T-helper 2 cell (primary cell): ENCODE data around the gene CD82.

ENCODE experiments used
- DNase-seq, 5 experiments: peaks; one replicate each; pipeline versions ENCODE4 v3.0.0 to v3.0.0-alpha.2; 2012 to 2022

Gene CD82

DNA sequence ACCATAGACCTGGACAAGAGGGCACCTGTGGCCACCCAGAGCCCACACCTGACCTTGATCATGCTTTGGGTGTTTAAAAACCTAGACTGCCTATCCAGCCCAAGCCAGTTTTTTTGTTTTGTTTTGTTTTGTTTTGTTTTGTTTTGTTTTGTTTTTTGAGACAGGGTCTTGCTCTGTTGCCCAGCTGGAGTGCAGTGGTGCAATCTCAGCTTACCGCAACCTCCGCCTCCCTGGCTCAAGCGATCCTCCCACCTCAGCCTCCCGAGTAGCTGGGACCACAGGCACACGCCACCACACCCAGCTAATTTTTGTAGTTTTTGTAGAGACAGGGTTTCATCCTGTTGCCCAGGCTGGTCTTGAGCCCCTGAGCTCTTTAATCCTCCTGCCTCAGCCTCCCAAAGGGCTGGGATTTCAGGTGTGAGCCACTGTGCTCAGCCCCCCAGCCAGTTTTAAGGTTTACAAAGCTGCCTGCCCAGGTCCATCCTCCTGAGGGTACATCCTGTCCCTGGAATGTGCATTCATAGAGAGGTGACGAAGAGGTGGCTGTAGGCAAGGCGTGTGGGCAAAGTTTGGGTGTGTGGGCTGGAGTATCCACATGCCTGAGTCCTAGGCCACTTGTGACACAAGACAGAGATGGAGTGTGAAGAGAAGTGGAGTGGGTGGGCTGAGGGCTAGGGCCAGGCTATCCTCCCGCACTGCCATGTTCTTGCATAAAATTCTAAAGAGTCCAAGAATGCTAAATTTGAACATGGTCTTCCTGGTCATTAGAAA lies 3.3 kb upstream of the CD82 start:
- DNase-seq = no peak

GRCh38 chr11:44562845-44563460 lies 2.5 kb upstream of the CD82 start:
- no peak for DNase-seq

DNA sequence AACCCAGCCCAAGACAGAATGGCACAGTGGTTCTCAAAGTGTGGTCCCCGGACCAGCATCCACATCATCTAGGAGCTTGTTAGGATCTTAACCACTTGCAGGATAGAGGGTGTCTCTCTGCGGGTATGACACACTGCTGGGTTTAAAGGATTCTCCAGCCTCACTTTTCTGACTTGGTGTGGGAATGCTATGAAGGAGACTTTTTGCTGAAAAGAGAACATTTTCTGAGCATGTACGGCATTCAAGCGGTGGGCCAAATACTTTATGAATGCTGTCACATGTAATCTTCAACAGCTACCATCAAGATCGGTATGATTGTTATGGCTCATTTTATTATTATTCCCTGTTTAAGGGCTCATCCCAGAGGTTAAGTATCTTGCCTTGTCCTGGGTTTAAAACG lies 1.8 kb upstream of the CD82 start:
- DNase-seq = no peak

DNA sequence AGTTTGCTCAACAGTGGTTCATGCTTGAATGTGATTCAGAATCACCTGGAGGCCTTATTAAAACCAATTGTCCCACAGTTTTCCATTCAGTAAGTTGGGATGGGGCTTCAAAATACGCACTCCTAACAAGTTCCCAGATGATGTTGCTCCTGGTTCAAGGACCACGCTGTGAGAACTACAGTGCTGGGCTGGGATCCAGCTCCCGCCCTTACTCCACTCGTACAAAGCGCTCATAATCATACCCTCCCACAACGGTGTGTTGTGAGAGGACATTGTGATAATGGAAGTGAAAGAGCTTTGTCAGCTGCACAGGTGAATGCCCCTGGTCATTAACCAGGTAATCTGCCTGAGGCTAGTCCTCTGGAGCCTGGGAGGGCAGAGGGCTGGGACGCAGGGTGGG lies 1.3 kb upstream of the CD82 start:
- DNase-seq = no peak

- DNase-seq = no peak
Observed at GRCh38 chr11:44564670-44565210, 723 bp upstream of the CD82 start.

DNA sequence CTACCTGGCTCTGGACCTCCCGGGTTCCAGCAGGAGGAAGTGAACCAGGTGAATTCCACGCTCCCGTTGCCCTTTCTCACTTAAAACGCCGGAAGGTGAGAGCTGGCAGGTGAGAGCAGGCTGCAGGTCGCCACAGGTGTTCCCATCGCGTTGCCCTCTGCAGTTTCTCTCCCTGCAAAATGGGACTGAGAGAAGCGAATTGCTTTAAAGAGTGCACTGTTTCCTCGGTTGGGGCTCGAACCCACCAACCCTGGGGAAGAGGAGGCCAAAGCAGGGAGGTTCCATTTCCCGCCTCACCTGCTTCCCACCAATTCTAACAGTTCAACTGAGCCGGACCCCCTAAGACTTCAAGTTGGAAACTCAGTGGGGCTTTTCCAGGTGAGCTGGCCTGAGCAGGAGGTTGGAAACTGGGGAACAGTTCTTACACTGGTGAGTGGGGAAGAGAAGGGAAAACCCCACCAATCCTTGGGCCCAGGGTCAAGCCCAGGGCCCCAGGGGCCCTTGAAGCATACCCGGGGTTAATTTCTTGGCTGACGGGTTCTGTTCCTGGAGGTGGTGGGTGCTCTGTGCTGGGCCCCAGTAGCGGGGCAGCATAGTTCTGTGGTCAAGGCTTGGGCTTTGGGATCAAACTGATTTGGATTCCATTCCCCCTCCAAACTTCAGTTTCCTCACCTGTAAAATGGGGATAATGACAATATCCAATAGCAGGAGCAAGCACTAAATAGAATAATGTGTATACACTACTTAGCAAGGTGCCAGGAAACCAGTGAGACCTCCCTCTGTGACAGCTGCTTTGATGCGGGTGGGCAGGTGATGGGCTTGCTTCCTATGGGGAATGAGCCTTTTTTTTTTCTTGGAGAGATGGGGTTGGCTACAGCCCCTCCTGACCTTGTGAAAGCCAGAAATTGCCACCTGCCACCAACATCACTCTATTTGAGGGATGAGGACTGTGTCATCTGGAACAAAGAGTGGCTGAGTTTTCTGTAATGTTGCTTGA lies 788 bp downstream of the CD82 start:
- no peak for DNase-seq

DNA sequence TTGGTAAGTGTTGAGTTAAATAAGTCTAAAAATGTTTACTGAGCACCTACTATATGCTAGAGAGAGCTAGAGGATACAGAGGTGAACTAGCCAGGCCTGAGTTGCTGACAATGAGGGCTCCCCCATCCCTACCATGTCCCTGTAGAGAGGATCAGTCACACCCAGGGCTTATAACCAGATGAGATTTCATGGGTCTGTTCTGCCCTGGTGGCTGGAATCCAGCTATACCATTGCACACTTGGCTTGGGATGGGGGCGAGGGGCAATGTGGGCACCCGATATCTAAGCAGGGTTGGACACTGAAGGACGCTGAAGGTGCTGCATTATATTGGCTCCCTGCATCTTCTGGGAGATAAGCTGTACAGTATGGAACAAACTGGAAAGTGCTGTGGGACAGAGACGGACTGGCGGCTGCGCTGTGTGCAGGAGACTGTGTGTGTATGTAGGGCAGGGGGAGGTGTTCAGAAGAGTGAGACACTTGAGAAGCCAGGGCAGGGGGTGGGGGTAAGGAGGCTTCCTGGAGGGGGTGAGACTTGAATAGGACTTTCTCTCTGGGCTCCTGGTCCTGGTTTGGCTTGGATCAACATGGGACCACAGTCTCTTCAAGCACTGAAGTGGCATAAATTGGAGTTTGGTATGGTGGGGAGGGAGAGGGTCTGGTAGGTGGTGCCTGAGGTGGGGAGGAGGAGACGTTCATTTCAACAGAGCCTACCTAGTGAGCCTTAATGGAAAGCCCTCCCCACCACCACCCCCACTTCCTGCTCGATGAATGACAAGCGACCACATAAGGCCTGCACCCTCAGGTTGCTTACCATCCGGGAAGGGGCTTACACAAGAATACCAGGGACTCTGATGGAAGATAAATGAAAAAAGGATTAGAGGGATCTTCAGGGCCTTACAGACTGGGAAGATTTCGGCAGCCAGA lies 1.8 kb downstream of the CD82 start:
- DNase-seq = peak in 3 of 5 experiments; percentile 15 to 86 (median 21)

- no peak for DNase-seq
Observed at GRCh38 chr11:44567876-44568256, 2.4 kb downstream of the CD82 start.

GRCh38 chr11:44568331-44568657 lies 2.8 kb downstream of the CD82 start:
- no peak for DNase-seq

GRCh38 chr11:44568658-44569473 lies 3.4 kb downstream of the CD82 start:
- DNase-seq = peak; percentile 57 to 93 (median 87)

DNA sequence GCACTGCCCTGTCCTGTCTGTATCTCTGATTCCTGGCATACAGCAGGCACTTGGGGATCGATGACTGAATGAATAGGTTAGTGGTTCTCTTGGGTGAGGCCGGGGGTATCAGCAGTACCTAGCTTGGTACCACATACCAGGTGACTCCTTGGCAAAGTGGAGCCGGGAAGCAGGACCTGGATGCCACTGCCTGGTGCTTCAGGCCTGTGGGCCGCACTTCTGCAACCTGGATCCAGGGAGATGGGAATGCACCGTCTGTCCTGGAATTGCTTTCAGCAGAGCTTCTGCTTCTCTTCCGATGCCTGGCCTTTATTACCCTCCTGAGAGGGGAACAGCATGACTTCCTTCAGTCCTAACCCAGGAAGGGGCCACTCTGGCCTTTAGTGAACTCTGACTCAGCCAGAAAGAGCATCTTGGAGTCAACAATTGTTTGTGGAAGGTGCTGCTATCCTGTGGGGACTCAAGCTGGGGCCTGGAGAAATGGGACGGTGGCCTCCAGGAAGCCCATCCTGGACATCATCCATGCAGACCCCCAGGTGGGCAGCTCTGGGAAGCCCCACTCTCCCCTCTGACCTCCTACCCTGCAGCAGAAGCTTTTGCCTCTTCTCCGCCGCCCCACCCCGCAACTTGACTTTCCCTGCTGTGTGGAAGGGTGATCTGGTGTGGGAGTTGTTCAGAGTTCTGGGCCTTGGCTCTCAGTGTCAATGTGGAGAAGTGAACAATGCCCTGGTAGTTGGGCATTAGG lies 5.1 kb downstream of the CD82 start:
- no peak for DNase-seq

DNA sequence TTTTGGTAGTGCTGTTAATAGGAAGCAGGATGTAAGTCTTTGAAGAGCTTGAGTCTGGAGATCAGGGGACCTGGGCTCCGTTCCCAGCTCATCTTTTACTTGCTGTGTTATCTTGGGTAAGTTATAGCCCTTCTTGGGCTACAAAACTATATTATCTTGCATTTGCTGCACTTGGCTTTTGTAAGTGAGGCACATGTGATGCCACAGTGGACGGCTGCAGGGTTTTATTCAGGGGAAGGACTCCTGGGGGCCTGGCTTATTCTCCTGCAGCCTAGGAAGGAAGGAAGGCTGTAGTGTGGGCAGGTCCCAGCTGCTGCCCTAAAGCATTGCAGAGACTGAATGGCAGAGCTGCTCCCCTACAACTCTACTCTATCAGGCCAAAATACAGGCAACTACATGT lies 6.4 kb downstream of the CD82 start:
- no peak for DNase-seq

DNA sequence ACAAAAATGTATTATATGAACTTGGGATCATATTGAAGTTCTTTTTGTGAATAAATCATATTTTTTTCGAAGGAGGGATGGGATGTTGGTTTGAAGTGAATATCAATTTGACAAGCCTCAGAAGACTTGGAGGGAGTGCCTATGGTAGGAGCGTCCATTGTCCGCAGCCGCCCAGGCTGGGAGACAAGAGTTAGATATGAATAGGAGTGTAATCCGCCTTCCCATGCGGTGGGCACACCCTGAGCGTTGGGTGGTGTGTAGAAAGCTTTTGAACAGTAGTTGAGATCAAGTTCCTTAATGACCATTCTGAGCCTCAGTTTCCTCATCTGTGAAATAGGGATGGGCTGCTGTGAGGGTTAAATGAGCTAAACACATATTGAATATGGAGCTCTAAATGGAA lies 7.0 kb downstream of the CD82 start:
- DNase-seq = no peak

- peak in 2 of 5 experiments; percentile 22 to 54 for DNase-seq
Observed at GRCh38 chr11:44572884-44573283, 7.4 kb downstream of the CD82 start.

DNA sequence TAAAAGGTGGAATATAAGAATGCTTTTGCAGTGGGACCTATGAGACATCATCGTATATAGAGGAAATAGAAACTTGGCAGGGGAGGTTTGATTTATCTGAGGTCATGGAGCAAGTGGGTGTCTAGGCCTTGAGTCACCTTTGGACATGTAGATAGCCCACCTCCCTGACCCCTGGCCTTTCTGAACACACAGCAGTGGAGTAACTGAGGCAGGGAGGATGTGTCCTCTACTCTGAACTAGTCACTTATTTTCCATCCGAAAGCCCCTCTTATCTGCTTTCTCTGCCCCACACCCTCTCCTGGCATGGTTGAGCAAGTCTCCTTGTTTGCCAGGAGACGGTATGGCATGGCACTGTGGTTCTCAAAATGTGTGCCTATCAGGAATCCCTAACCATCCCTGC lies 7.9 kb downstream of the CD82 start:
- DNase-seq = no peak

DNA sequence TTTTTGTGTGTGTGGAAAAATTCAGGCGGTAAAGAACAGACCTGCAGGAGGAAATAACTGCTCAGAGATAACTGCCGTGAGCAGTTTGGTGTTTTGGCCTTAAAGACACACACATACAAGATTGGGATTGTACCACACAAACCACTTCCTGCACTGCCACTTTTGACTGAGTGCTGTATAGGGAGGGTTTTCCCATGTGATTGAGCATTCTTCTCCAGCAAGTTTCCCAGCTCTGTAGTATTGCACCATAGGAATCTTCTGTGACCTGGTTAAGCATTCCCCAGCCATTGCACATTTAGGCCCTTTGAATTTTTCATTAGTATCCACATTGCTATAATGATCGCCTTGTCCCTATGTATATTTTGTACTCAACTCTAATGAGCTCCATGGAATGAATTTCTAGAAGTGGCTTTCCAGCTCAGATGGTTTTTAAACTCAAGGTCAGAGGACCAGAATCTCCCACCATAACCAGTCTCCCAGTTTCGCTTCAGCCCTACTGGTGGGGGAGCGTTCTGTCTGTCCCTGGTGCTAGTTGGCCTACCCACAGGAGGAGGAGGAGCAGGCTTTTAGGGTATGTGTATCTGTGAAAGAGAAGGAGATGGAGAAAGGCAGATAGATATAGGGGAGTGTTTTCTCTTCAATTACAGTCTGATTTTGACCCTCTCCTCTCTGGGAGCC lies 9.3 kb downstream of the CD82 start:
- DNase-seq = peak in 2 of 5 experiments; percentile 24 to 91

DNA sequence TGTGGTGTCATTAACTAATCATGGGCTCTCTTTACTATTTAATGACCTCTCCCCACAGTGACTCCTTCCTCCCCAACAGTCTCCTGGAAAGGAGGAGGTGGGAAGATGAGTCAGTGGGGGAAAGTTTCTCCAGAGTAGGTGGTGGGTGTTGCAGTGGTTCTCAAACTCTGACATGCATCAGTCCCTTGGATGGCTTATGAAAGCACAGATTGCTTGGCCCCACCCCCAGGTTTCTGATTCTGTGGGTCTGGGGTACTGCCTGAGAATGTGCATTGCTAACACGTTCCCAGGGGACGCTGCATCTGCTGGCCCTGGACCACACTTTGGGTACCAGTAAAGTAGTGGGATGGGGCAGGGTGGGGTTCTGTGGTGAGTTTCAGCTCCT lies 9.8 kb downstream of the CD82 start:
- peak in 2 of 5 experiments; percentile 41 to 45 for DNase-seq

- DNase-seq = no peak
Observed at GRCh38 chr11:44575962-44576361, 10.5 kb downstream of the CD82 start.

DNA sequence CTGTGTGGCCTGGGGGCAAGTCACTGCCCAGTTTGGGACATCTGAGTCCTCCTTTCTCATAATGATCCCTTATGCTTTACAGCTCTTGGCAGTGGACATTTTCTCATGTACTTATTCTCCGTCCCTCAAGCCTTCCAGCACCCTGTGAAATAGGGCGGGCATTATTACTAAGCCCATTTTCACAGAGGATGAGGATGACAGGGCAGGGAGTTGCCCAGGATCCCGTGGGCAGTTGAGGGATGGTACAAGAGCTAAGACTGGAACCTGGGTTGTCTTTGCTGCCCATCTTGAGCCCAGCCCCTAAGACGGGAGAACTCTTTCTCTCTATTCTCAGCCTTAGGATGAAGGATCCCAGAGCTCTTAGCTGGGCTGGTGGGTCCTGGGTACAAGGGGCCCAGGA lies 11.2 kb downstream of the CD82 start:
- DNase-seq = no peak
